ENCODE measurements around the gene TNFSF8. TPM values are rescaled to one million over a fixed set of nuclear protein-coding genes. Genes with fewer than 3 reads are reported as not detected.

Gene TNFSF8
- total RNA-seq, 1 donor from 2014 or later, result not detected

DNA sequence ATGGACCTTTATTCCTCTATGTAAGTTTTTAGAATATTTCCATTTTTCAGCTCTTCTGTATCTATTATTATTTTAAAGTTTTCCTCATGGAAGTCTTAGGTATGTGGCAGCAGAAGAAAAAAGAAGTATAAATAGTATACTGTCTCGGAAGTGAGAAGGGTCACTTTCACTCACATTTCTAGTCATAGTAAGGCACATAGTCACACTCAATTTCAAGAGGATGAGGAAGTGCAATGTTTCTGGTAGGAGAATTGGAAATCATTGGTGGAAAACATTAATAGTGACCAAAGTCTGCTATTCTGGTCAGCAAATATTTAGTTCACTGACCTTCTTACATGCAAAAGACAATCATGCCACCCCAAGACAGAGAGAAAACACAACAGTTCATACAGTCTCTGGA, 35.2 kb upstream of the TNFSF8 start:
- no peak overlapping the region for H3K4me3 Mint-ChIP-seq (ENCODE audit: unreplicated experiment)
- TF ChIP-seq, protein P1, sequence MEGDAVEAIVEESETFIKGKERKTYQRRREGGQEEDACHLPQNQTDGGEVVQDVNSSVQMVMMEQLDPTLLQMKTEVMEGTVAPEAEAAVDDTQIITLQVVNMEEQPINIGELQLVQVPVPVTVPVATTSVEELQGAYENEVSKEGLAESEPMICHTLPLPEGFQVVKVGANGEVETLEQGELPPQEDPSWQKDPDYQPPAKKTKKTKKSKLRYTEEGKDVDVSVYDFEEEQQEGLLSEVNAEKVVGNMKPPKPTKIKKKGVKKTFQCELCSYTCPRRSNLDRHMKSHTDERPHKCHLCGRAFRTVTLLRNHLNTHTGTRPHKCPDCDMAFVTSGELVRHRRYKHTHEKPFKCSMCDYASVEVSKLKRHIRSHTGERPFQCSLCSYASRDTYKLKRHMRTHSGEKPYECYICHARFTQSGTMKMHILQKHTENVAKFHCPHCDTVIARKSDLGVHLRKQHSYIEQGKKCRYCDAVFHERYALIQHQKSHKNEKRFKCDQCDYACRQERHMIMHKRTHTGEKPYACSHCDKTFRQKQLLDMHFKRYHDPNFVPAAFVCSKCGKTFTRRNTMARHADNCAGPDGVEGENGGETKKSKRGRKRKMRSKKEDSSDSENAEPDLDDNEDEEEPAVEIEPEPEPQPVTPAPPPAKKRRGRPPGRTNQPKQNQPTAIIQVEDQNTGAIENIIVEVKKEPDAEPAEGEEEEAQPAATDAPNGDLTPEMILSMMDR (IDR thresholded peaks at IDR 0.05), result no peak
- H3K36me3 Mint-ChIP-seq (ENCODE audit: low read depth), result peaks cover 11% of the 10 kb centered on the region
- no peak for DNase-seq (ENCODE audit: low spot score)
- peaks cover 39% of the 10 kb centered on the region for H3K9me3 Mint-ChIP-seq (ENCODE audit: low read depth)
- H3K27ac Mint-ChIP-seq (ENCODE audit: unreplicated experiment), result no peak overlapping the region
- peaks cover 23% of the 10 kb centered on the region for H3K27me3 Mint-ChIP-seq (ENCODE audit: low read depth)
- H3K4me1 Mint-ChIP-seq (ENCODE audit: low read depth), result no peaks in the 10 kb centered on the region

DNA sequence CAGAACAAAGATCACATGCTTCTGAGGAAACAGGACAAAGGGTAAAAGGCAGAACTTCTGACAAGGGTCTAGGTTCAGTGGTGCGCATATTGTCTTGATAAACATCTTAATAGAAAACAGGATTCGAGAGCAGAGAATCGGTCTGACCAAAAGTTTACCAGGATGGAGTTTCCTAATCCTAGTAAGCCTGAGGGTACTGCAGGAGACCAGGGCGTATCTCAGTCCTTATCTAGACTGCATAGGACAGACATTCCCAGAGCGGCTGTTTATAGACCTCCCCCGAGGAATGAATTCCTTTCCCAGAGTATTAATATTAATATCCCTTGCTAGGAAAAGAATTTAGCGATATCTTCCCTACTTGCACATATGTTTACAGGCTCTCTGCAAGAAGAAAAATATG, 32.4 kb upstream of the TNFSF8 start:
- DNase-seq (ENCODE audit: low spot score), result no peak
- Mint-ChIP-seq H3K36me3 (ENCODE audit: low read depth) (peaks cover 20% of the 10 kb centered on the region), H3K27ac (ENCODE audit: unreplicated experiment) (no peak overlapping the region), H3K4me3 (ENCODE audit: unreplicated experiment) (no peak overlapping the region), H3K4me1 (ENCODE audit: low read depth) (no peaks in the 10 kb centered on the region), H3K27me3 (ENCODE audit: low read depth) (peaks cover 29% of the 10 kb centered on the region), H3K9me3 (ENCODE audit: low read depth) (peaks cover 52% of the 10 kb centered on the region)
- TF ChIP-seq, protein P1 (IDR thresholded peaks at IDR 0.05), result no peak

DNA sequence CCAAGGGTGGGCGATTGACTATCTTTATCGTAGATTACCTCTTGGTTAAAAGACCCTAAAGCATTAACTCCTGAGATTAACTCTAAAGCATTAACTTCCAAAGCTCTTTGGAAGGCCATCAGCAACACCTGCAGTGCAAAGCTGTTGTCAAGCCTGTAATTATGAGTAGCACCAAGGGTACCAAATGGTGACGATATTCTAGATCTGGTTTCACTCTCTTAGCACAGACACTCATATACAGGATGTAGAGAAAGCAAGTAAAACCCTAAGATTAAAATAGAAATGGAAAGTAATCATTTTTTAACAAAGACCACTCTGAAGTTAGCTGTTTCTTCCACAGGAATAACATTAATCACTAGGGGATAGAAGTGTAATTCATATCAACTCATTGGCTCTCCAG, 29.9 kb upstream of the TNFSF8 start:
- peaks cover 40% of the 10 kb centered on the region for H3K27me3 Mint-ChIP-seq (ENCODE audit: low read depth)
- H3K4me1 Mint-ChIP-seq (ENCODE audit: low read depth), result no peaks in the 10 kb centered on the region
- TF ChIP-seq, protein P1 (IDR thresholded peaks at IDR 0.05), result no peak
- no peak overlapping the region for H3K27ac Mint-ChIP-seq (ENCODE audit: unreplicated experiment)
- no peak overlapping the region for H3K4me3 Mint-ChIP-seq (ENCODE audit: unreplicated experiment)
- DNase-seq (ENCODE audit: low spot score), result no peak
- H3K36me3 Mint-ChIP-seq (ENCODE audit: low read depth), result peaks cover 23% of the 10 kb centered on the region
- H3K9me3 Mint-ChIP-seq (ENCODE audit: low read depth), result peaks cover 44% of the 10 kb centered on the region

DNA sequence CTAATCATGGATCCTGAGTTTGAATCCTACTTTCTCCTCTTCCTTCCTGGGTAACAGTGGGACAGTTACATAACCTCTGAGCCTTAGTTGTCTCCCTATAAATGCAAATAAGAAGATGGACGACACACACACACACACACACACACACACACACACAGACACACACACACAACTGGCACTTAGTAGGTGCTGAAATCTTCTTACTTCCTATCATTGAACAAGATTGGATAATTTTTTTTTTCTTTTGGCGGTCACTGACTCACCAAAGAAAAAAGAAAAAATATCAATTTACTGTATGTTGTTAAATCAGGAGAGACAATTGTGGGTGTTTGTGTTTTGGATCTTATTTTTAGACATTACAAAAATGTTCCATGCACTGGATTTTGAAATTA, 28.4 kb upstream of the TNFSF8 start:
- DNase-seq (ENCODE audit: low spot score), result no peak
- H3K4me1 Mint-ChIP-seq (ENCODE audit: low read depth), result peaks cover 4% of the 10 kb centered on the region
- no peak overlapping the region for H3K27ac Mint-ChIP-seq (ENCODE audit: unreplicated experiment)
- H3K27me3 Mint-ChIP-seq (ENCODE audit: low read depth), result peaks cover 35% of the 10 kb centered on the region
- H3K9me3 Mint-ChIP-seq (ENCODE audit: low read depth), result peaks cover 39% of the 10 kb centered on the region
- peaks cover 23% of the 10 kb centered on the region for H3K36me3 Mint-ChIP-seq (ENCODE audit: low read depth)
- TF ChIP-seq, protein P1 (IDR thresholded peaks at IDR 0.05), result no peak
- no peak overlapping the region for H3K4me3 Mint-ChIP-seq (ENCODE audit: unreplicated experiment)

DNA sequence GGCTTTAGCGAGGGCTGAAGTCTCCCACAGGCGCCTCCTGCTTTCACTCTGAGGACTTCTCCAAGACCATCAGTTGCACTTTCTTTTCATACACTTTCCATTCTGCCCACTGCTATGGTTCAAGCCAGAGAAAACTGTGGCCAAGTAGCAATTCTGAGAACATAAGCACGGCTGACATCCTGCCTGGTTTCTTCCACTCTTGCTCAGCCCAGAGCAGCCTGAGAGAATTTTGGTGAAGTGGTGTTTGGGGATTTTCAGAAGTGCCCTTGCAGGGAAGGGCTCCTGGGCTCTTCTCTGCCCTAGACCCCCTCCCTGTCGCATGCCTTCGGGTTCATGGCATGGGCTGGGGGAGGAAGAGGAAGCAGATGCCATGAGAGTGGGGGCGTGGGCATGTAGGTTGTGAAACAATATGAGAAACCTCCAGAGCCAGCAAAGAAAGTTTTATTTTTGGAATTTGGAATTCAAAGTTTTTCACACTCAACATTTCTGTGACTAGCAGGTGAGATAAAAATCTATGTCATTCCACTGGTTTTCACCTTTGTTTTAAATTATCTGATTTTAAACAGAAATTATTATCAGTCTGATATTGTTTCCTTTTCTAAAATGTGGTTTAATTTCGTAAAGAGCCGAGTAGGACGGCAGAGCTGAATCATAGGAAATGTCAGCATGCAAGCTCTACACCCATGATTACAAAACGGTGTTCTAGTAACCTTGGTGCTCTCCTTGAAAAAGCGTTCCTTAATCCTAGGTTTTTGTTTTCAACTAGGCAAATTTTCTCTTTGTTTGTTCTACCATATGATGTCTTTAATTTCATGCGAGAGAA, 27.8 kb upstream of the TNFSF8 start:
- Mint-ChIP-seq H3K9me3 (ENCODE audit: low read depth) (peaks cover 36% of the 10 kb centered on the region), H3K27ac (ENCODE audit: unreplicated experiment) (no peak overlapping the region), H3K4me1 (ENCODE audit: low read depth) (peaks cover 8% of the 10 kb centered on the region), H3K4me3 (ENCODE audit: unreplicated experiment) (no peak overlapping the region), H3K36me3 (ENCODE audit: low read depth) (peaks cover 23% of the 10 kb centered on the region), H3K27me3 (ENCODE audit: low read depth) (peaks cover 37% of the 10 kb centered on the region)
- TF ChIP-seq, protein P1 (IDR thresholded peaks at IDR 0.05), result no peak
- DNase-seq (ENCODE audit: low spot score), result no peak

All from chondrocyte (in vitro differentiated cells).